Esophagus squamous epithelium (tissue), 5 donors: ENCODE measurements around the gene ISG20. TPM values are rescaled to one million over a fixed set of nuclear protein-coding genes. Genes with fewer than 3 reads are reported as not detected.

ENCODE experiments used
- DNase-seq: peaks from one replicate; lab custom pipeline; 2025; lab: John Stamatoyannopoulos, UW
- H3K27ac ChIP-seq, 4 donors: fragments of 200-600 bp; sonication (generic); one replicate each; pipeline ENCODE4 v1.5.1; 2016 to 2019; ENCODE audit warnings: mild to moderate bottlenecking in 1 of 4
- H3K27me3 ChIP-seq, 4 donors: fragments of 200-600 bp; sonication (generic); 1 replicate in 3 of 4; 2 replicates in 1 of 4; pipeline versions ENCODE4 v1.5.1 to v1.6.0; 2017 to 2021; ENCODE audit warnings: antibody characterized with exemption in 1 of 4
- H3K36me3 ChIP-seq, 3 donors: fragments of 200-600 bp; sonication (generic); one replicate each; pipeline ENCODE4 v1.5.1; 2016 to 2019
- H3K4me1 ChIP-seq, 3 donors: fragments of 200-600 bp; sonication (generic); one replicate each; pipeline ENCODE4 v1.5.1; 2017 to 2019
- H3K4me3 ChIP-seq, 4 donors: fragments of 200-600 bp; sonication (generic); 1 replicate in 3 of 4; 2 replicates in 1 of 4; pipeline ENCODE4 v1.5.1; 2016 to 2019; ENCODE audit warnings: mild to moderate bottlenecking in 2 of 4, moderate library complexity in 1 of 4
- H3K9me3 ChIP-seq, 3 donors: fragments of 200-600 bp; sonication (generic); one replicate each; pipeline ENCODE4 v1.5.1; 2016 to 2019
- CTCF ChIP-seq, 6 experiments: fragments of 450-650 bp in 4 of 6; fragments of 200-600 bp in 2 of 6; sonication (generic) in 2 of 6; IDR thresholded peaks; one replicate each; pipeline ENCODE4 v1.5.1; 2016 to 2019; ENCODE audit warnings: antibody characterized with exemption in 6 of 6, mild to moderate bottlenecking in 4 of 6, moderate library complexity in 4 of 6
- POLR2A ChIP-seq, 4 donors: fragments of 450-650 bp; IDR thresholded peaks; one replicate each; pipeline ENCODE4 v1.6.1; 2017; ENCODE audit warnings: antibody characterized with exemption in 4 of 4, mild to moderate bottlenecking in 4 of 4, moderate library complexity in 3 of 4
- WGBS, 2 donors: methylation state at CpG; one replicate each; pipeline ENCODE4 v1.1.5; 2018; 5-methylcytosine and 5-hydroxymethylcytosine counted together
- intact Hi-C: fragments of 100-400 bp; cut with DNase I; formaldehyde crosslinking; loops from one replicate; pipeline ENCODE4 v1.15.0; 2022
- total RNA-seq, 4 donors: library from RNA; depleted of rRNA; stranded (reverse); fragments of >200 nt; gene quantifications; one replicate each; pipeline ENCODE4 v1.1.0, GENCODE V29; 2016
- donor health status: DM: yes; HTN: yes; CAD: no.

The ISG20 gene
- total RNA-seq, 4 donors from 2014 or later: 14.0 to 24.1 (median 19.7) TPM

DNA sequence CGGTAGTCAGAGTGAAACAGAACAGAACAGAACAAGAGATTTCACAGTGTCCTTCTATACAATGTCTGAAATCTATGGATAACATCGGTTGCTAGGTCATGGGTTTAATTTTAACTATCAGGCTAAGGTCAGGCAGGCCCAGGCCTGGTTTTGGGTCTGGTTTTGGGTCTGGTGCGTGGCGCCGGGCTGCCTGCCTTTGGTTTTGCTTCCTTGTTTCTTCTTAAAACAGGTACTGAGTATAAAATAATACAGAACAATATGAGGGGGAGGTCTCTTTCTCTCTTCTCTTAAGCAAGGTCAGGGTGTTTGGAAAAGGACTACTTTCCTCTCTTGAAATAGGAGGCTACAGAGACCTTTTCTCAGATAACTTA is 16.2 kb upstream of the ISG20 start:
- 12 to 30% methylated on average over 5 of the region's 5 CpGs for WGBS, 2 donors
- H3K4me1 ChIP-seq: peaks cover 32 to 67% (median 34%) of the 10 kb centered on the region in 3 donors
- TF ChIP-seq POLR2A (IDR thresholded peaks at IDR 0.05) (no peak), CTCF (IDR thresholded peaks at IDR 0.05) (no peak)
- H3K4me3 ChIP-seq: peak overlapping the region; percentile 64 to 95 (median 93)
- no peak for DNase-seq
- H3K27me3 ChIP-seq: no peaks in the 10 kb centered on the region
- intact Hi-C loops: no loop called here
- no peaks in the 10 kb centered on the region for H3K9me3 ChIP-seq
- H3K36me3 ChIP-seq: peaks cover 0 to 18% (median 8%) of the 10 kb centered on the region in 3 donors
- peak overlapping the region; percentile 86 to 95 (median 93) for H3K27ac ChIP-seq

DNA sequence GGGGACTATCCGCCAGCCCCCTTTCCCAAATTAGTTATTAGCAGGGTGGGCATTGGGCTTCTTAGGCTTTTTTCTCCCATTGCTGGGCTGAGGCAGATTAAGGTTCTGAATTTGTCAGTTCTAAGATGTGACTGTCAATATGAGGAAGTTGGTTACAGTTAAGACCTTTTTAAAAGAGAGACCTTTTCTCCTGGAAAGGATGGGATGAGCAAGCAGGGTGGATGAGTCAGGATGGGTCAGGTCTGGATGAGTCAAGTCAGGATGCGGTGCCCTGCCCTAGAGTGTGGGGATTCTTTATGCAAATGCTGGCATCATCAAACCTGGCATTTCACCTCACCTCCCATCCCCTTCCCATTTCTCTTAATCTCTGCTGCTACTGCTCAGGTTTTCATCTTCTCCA is 15.8 kb upstream of the ISG20 start:
- Histone ChIP-seq H3K27ac (peak overlapping the region; percentile 86 to 95 (median 93)), H3K4me1 (peaks cover 34 to 71% (median 34%) of the 10 kb centered on the region in 3 donors), H3K9me3 (no peaks in the 10 kb centered on the region), H3K4me3 (peak overlapping the region in 2 of 4 donors; percentile 92 to 94), H3K27me3 (no peaks in the 10 kb centered on the region), H3K36me3 (peaks cover 0 to 23% (median 8%) of the 10 kb centered on the region in 3 donors)
- WGBS, 2 donors: 14 to 44% methylated on average over 2 of the region's 2 CpGs
- no peak for TF ChIP-seq CTCF (IDR thresholded peaks at IDR 0.05)
- no peak for TF ChIP-seq POLR2A (IDR thresholded peaks at IDR 0.05)
- no peak for DNase-seq
- intact Hi-C loops: no loop called here

DNA sequence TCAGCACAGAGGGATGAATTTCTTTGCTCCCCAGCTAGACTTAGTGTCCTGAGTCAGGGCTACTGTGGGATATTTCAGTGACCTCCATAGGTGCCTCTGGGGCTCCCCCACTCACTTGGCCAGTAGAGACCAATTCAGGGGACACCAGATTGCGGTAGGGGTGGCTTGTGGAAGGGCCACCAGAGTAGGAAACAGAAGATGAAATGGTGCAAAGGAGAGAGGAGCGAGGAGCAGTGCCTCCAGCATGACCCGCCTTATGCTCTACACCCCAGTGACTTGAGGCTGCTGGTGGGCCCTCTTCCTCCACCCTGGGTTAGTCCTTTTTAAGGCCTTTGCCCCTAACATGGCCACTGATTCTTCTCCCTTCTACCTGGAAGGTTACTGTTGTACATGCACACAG is 15.2 kb upstream of the ISG20 start:
- intact Hi-C loops: no loop called here
- WGBS, 2 donors: 89 to 96% methylated on average over 2 to 3 of the region's 3 CpGs
- Histone ChIP-seq H3K27me3 (no peaks in the 10 kb centered on the region), H3K4me3 (no peak overlapping the region), H3K27ac (peak overlapping the region; percentile 86 to 95 (median 93)), H3K4me1 (peaks cover 34 to 77% (median 34%) of the 10 kb centered on the region in 3 donors), H3K9me3 (no peaks in the 10 kb centered on the region), H3K36me3 (peaks cover 0 to 28% (median 10%) of the 10 kb centered on the region in 3 donors)
- no peak for TF ChIP-seq POLR2A (IDR thresholded peaks at IDR 0.05)
- no peak for TF ChIP-seq CTCF (IDR thresholded peaks at IDR 0.05)
- DNase-seq: no peak

DNA sequence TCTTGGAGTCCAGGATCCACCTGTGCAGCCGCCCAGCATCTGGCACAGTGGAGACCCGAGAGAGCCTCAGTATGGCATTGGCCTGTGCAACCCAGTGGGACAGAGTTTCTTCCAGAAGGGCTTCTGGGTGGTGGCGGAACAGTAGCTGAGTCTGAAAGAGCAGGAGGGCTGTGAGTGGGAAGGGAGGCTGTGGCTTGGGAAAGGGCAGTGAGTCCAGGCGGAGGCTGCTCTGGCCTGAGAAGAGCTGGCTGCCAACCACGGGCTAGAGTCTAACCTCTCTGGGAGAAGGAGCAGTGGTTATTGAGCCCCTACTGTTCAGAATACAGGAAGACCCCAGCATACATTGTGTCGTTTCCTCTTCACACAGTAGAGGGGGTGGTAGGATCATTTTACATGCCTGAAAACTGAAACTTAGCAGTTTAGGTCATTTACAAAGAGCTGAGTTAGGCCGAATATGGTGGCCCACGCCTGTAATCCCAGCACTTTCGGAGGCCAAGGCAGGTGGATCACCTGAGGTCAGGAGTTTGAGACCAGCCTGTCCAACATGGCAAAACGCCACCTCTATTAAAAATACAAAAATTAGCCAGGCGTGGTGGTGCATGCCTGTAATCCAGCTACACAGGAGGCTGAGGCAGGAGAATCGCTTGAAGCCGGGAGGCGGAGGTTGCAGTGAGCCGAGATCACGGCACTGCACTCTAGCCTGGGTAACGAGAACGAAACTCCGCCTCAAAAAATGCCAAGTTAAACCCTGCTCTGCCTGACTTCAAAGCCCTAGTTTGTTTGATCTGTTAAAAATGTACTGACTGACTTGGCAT is 14.5 kb upstream of the ISG20 start:
- Histone ChIP-seq H3K27me3 (no peaks in the 10 kb centered on the region), H3K4me3 (peak overlapping the region in 3 of 4 donors; percentile 7 to 41 (median 24)), H3K9me3 (no peaks in the 10 kb centered on the region), H3K36me3 (peaks cover 2 to 36% (median 17%) of the 10 kb centered on the region in 3 donors), H3K4me1 (peaks cover 34 to 77% (median 34%) of the 10 kb centered on the region in 3 donors), H3K27ac (peak overlapping the region; percentile 86 to 95 (median 93))
- no peak for DNase-seq
- intact Hi-C loops: no loop called here
- TF ChIP-seq CTCF (IDR thresholded peaks at IDR 0.05): peak; percentile 35 to 55 (median 40)
- TF ChIP-seq POLR2A (IDR thresholded peaks at IDR 0.05): no peak
- 26 to 48% methylated on average over 12 to 18 of the region's 19 CpGs for WGBS, 2 donors

- H3K4me3 ChIP-seq: peak overlapping the region in 2 of 4 donors; percentile 7 to 41
- H3K27ac ChIP-seq: peak overlapping the region; percentile 86 to 95 (median 93)
- peaks cover 34 to 80% (median 38%) of the 10 kb centered on the region in 3 donors for H3K4me1 ChIP-seq
- no peak for TF ChIP-seq POLR2A (IDR thresholded peaks at IDR 0.05)
- no peak for TF ChIP-seq CTCF (IDR thresholded peaks at IDR 0.05)
- no peaks in the 10 kb centered on the region for H3K27me3 ChIP-seq
- H3K36me3 ChIP-seq: peaks cover 9 to 42% (median 20%) of the 10 kb centered on the region in 3 donors
- 70 to 71% methylated on average over 9 of the region's 9 CpGs for WGBS, 2 donors
- no peaks in the 10 kb centered on the region for H3K9me3 ChIP-seq
- intact Hi-C loops: no loop called here
- no peak for DNase-seq
Observed at GRCh38 chr15:88624971-88625490, 13.8 kb upstream of the ISG20 start.
